ENCODE data around the gene LCAT. TPM values are rescaled to one million over a fixed set of nuclear protein-coding genes. Genes with fewer than 3 reads are reported as not detected.

LCAT gene
- total RNA-seq, 4 donors from 2014 or later: 10.8 to 25.8 (median 15.9) TPM

- TF ChIP-seq POLR2A (IDR thresholded peaks at IDR 0.05) (no peak), EP300 (IDR thresholded peaks at IDR 0.05) (no peak), POLR2AphosphoS5 (IDR thresholded peaks at IDR 0.05) (no peak)
- TF ChIP-seq, protein P1, sequence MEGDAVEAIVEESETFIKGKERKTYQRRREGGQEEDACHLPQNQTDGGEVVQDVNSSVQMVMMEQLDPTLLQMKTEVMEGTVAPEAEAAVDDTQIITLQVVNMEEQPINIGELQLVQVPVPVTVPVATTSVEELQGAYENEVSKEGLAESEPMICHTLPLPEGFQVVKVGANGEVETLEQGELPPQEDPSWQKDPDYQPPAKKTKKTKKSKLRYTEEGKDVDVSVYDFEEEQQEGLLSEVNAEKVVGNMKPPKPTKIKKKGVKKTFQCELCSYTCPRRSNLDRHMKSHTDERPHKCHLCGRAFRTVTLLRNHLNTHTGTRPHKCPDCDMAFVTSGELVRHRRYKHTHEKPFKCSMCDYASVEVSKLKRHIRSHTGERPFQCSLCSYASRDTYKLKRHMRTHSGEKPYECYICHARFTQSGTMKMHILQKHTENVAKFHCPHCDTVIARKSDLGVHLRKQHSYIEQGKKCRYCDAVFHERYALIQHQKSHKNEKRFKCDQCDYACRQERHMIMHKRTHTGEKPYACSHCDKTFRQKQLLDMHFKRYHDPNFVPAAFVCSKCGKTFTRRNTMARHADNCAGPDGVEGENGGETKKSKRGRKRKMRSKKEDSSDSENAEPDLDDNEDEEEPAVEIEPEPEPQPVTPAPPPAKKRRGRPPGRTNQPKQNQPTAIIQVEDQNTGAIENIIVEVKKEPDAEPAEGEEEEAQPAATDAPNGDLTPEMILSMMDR (IDR thresholded peaks at IDR 0.05): no peak
- Histone ChIP-seq H3K4me3 (no peak overlapping the region), H3K4me1 (peaks cover 0 to 62% (median 13%) of the 10 kb centered on the region in 3 donors), H3K27ac (no peak overlapping the region), H3K27me3 (no peaks in the 10 kb centered on the region), H3K36me3 (peaks cover 0 to 57% of the 10 kb centered on the region in 2 donors), H3K9me3 (no peaks in the 10 kb centered on the region)
- no peak for ATAC-seq
- 78% methylated on average over 5 of the region's 7 CpGs; no CpG with 5 or more reads in 1 of the 2 donors for WGBS, 2 donors (ENCODE audit: low coverage in 1 of 2)
These were observed 29.0 kb downstream of the LCAT start for GRCh38 chr16:67914758-67915495.

DNA sequence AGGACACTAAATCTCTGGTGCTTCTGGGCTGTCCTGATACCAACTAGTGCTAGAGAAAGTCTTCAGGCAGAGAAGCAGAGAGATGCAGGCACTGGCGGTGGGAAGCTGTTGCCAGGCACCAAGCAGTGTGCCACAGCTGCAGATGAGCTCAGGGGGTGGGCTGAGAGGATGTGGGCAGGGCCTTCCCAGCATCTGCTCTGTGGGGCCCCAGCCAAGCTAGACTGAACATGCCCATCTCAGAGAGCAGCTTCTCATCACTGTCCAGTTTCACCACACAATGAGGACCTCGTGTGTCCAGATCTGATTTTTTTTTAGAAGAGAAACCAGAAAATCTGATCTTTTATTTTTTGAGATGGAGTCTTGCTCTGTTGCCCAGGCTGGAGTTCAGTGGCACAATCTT is 33.8 kb downstream of the LCAT start:
- WGBS, 2 donors (ENCODE audit: low coverage in 1 of 2): 65% methylated on average over 2 of the region's 2 CpGs; no CpG with 5 or more reads in 1 of the 2 donors
- Histone ChIP-seq H3K27me3 (no peaks in the 10 kb centered on the region), H3K36me3 (peaks cover 0 to 51% of the 10 kb centered on the region in 2 donors), H3K9me3 (no peaks in the 10 kb centered on the region), H3K27ac (no peak overlapping the region), H3K4me3 (no peak overlapping the region), H3K4me1 (peaks cover 0 to 14% (median 0%) of the 10 kb centered on the region in 3 donors)
- ATAC-seq: no peak
- TF ChIP-seq, protein P1 (IDR thresholded peaks at IDR 0.05): no peak
- TF ChIP-seq POLR2A (IDR thresholded peaks at IDR 0.05) (no peak), POLR2AphosphoS5 (IDR thresholded peaks at IDR 0.05) (no peak), EP300 (IDR thresholded peaks at IDR 0.05) (no peak)

DNA sequence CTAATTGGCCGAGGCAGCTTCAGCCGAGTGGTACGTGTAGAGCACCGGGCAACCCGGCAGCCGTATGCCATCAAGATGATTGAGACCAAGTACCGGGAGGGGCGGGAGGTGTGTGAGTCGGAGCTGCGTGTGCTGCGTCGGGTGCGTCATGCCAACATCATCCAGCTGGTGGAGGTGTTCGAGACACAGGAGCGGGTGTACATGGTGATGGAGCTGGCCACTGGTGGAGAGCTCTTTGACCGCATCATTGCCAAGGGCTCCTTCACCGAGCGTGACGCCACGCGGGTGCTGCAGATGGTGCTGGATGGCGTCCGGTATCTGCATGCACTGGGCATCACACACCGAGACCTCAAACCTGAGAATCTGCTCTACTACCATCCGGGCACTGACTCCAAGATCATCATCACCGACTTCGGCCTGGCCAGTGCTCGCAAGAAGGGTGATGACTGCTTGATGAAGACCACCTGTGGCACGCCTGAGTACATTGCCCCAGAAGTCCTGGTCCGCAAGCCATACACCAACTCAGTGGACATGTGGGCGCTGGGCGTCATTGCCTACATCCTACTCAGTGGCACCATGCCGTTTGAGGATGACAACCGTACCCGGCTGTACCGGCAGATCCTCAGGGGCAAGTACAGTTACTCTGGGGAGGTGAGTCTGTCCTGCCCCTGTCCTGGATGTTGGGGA is 34.7 kb downstream of the LCAT start:
- peaks cover 0 to 48% of the 10 kb centered on the region in 2 donors for H3K36me3 ChIP-seq
- no peak for ATAC-seq
- WGBS, 2 donors (ENCODE audit: low coverage in 1 of 2): 78 to 94% methylated on average over 7 to 8 of the region's 36 CpGs

GRCh38 chr16:67907397-67908180 is 36.3 kb downstream of the LCAT start:
- WGBS, 2 donors (ENCODE audit: low coverage in 1 of 2): 98% methylated on average over 5 of the region's 11 CpGs; no CpG with 5 or more reads in 1 of the 2 donors
- TF ChIP-seq, protein P1 (IDR thresholded peaks at IDR 0.05): no peak
- TF ChIP-seq POLR2AphosphoS5 (IDR thresholded peaks at IDR 0.05) (no peak), EP300 (IDR thresholded peaks at IDR 0.05) (no peak), POLR2A (IDR thresholded peaks at IDR 0.05) (no peak)
- no peak overlapping the region for H3K4me3 ChIP-seq
- H3K27ac ChIP-seq: no peak overlapping the region
- H3K4me1 ChIP-seq: peaks cover 0 to 9% (median 0%) of the 10 kb centered on the region in 3 donors
- no peak for ATAC-seq
- H3K9me3 ChIP-seq: no peaks in the 10 kb centered on the region
- H3K27me3 ChIP-seq: no peaks in the 10 kb centered on the region
- peaks cover 0 to 57% of the 10 kb centered on the region in 2 donors for H3K36me3 ChIP-seq

More for the DNA sequence above, 34.7 kb downstream of the LCAT start:
- no peak overlapping the region for H3K4me3 ChIP-seq
- H3K4me1 ChIP-seq: peaks cover 0 to 9% (median 0%) of the 10 kb centered on the region in 3 donors
- H3K27me3 ChIP-seq: no peaks in the 10 kb centered on the region
- TF ChIP-seq EP300 (IDR thresholded peaks at IDR 0.05): no peak
- TF ChIP-seq POLR2A (IDR thresholded peaks at IDR 0.05): no peak
- TF ChIP-seq POLR2AphosphoS5 (IDR thresholded peaks at IDR 0.05): no peak
- TF ChIP-seq, protein P1 (IDR thresholded peaks at IDR 0.05): no peak
- H3K9me3 ChIP-seq: no peaks in the 10 kb centered on the region
- H3K27ac ChIP-seq: no peak overlapping the region

Measured in gastroesophageal sphincter (tissue), 4 donors.